Left hindlimb (tissue), 1 donor: ENCODE results near the gene CDH4.

Source experiments
- DNase-seq: peaks from one replicate; pipeline ENCODE4 v3.0.0-alpha.2; 2018

CDH4 gene

GRCh38 chr20:61570646-61571195 lies 318.7 kb downstream of the CDH4 start:
- no peak for DNase-seq

DNA sequence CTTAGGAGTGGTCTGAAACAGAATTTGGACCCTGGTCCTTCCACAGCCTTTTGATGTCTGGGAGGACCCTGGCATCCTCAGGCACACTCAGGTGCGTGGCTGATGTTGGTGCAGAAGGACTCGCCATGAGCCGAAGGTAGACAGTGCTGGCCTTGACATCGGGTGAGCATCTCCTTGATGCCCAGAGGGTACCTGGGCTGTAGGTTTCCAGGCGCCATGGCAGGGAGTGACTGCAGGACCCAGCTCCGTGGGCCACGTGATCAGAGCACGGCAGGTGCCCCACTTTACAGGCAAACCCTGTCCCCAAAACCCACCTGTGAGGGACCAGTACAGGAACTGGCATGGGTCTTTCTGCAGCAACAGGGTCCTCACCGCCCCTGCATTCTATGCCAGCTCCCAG lies 319.2 kb downstream of the CDH4 start:
- DNase-seq, result no peak

GRCh38 chr20:61571916-61572711 lies 320.1 kb downstream of the CDH4 start:
- no peak for DNase-seq

DNA sequence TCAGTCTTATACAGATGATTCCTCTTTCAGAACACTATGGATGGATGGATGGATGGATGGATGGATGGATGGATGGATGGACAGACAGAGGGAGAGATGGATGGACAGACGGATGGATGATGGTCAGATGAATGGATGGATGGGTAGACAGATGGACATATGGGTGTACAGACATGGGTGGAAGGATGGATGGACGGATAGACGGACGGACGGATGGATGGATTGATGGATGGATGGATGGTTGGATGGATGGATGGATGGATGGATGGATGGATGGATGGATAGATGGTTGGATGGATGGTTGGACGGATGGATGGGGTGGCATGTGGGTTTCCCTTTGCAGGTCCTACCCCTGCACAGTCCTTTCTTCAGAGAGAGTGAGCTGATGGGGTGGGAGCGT lies 320.7 kb downstream of the CDH4 start:
- DNase-seq, result no peak

GRCh38 chr20:61573415-61574305 lies 321.6 kb downstream of the CDH4 start:
- DNase-seq, result no peak

DNA sequence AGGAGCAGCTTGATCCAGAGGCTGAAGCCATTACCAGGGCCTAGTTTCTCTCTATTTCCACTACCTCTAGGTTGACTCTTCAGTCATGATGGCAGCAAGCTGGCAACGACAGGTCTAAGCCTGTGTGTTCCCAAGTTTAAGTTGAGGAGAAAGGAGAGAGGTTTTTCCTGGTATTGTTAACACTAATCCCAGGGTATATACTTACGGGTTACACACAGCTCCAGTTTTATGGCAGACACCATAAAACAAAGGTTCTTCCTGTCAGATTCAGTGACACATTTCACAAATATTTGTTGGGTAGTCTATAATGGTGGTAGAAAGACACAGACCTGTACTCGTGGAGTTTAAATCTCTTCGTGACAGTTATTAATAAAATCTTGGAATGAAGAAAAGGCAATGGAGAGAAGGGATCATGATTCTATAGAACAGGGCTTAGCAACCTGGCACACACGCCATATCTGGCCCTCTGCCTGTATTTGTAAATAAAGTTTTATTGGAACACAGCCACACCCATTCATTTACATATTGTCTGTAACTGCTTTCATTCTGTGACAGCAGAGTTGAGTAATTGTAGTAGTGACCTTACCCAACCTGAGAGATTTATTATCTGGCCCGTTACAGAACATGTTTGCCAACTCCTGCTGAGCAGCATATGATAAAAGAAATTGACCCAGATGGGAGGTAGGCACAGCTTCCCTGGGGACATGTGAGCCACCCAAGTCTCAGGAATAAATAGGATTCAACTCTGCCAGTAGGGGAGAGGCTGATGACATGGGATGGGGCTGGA lies 323.3 kb downstream of the CDH4 start:
- no peak for DNase-seq

GRCh38 chr20:61576372-61576771 lies 324.3 kb downstream of the CDH4 start:
- no peak for DNase-seq

DNA sequence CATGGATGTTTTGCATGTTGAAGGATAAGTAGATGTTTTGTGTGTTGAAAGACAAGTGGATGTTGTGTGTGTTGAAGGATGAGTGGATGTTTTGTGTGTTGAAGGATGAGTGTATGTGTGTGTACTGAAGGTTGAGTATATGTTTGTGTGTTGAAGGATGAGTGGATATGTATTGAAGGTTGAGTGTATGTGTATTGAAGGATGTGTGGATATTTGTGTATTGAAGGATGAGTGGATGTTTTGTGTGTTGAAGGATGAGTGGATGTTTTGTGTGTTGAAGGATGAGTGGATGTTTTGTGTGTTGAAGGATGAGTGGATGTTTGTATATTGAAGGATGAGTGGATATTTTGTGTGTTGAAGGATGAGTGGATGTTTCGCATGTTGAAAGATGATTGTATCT lies 325.0 kb downstream of the CDH4 start:
- no peak for DNase-seq

- no peak for DNase-seq
Measured at GRCh38 chr20:61579908-61580307, 327.8 kb downstream of the CDH4 start.

GRCh38 chr20:61580958-61581824 lies 329.1 kb downstream of the CDH4 start:
- no peak for DNase-seq

DNA sequence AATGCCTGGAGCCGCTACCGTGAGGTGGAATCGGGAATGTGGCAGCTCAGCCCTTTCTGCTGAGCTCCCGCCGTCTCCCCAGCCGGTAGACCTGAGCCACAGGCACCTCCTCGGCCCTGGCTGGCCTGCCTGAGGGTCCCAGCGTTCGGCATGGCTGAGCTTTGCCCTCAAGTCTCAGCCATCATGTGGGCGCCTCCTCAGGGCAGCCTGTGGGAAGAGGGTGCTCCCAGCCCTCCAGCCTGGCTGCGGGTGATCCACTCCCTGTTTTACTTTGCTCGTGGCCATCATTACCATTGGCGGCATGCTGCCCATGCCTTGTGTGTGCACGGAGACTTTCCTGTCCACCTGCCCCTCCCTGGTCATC lies 329.7 kb downstream of the CDH4 start:
- DNase-seq, result no peak

DNA sequence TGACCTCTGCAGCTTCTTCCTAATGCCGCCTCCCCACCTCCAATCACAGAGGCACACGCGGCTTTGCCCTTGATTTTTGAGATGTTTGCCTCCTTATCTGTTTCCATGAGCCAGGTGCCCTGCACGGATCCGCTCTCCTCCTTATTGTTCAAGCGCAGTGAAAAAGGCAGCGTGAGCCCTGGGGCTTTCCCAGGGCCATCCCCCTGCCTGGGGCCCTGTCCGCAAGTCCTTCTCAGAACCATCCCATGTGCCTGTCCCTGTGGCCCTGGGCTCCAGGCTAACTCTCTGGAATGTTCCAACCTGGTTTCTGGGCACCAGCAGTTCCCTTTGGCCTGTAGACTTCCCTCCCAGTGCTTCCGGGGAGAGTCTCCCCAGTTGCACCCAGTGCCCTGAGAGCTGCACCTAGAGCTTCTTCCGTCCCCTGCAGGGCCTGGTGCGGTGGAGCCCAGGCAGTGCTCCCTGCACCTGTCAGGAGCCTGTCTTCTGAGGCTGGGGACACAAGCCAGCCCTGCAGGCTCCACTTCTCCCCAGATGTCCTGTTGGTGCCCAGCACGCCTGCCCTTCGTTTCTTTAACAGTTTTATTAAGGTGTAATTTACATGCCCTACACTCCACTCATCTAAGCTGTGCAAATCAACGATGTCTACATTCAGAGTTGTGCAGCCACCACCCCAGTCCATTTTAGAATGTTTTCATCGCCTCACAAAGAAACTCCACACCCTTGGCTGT lies 330.3 kb downstream of the CDH4 start:
- DNase-seq, result no peak

- no peak for DNase-seq
Measured at GRCh38 chr20:61583356-61583755, 331.3 kb downstream of the CDH4 start.

- DNase-seq, result no peak
Measured at GRCh38 chr20:61584851-61585250, 332.8 kb downstream of the CDH4 start.

GRCh38 chr20:61585764-61586163 lies 333.7 kb downstream of the CDH4 start:
- DNase-seq, result no peak

- DNase-seq, result no peak
Measured at GRCh38 chr20:61587036-61587435, 335.0 kb downstream of the CDH4 start.

DNA sequence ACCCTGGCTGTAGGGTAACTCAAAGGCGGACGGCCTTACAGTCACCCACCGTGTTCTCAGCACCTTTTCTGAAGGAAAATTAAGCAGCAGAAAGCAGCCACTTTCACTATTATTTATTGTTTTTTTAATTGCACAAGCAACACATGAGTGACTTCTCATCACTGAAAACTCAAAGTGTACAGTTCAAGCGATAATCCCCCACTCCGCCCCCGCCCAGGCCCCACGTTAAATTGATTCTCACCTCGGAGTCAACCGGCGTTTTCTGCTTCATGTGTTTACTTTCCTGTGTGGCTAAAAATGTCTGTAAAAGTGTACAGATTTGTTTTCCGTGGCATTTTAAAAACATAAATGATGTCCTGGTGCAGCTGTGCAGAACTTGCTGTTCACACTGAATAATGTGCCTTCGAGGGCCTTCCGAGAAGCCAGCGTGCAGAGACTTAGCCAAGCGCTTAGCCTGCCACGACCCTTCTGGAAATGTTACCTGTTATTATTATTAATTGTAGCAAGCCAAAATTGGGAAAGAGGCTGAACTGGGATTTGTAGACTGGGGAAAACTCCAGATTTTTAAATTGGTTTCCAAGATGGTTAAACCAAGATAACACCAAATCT lies 335.7 kb downstream of the CDH4 start:
- no peak for DNase-seq

DNA sequence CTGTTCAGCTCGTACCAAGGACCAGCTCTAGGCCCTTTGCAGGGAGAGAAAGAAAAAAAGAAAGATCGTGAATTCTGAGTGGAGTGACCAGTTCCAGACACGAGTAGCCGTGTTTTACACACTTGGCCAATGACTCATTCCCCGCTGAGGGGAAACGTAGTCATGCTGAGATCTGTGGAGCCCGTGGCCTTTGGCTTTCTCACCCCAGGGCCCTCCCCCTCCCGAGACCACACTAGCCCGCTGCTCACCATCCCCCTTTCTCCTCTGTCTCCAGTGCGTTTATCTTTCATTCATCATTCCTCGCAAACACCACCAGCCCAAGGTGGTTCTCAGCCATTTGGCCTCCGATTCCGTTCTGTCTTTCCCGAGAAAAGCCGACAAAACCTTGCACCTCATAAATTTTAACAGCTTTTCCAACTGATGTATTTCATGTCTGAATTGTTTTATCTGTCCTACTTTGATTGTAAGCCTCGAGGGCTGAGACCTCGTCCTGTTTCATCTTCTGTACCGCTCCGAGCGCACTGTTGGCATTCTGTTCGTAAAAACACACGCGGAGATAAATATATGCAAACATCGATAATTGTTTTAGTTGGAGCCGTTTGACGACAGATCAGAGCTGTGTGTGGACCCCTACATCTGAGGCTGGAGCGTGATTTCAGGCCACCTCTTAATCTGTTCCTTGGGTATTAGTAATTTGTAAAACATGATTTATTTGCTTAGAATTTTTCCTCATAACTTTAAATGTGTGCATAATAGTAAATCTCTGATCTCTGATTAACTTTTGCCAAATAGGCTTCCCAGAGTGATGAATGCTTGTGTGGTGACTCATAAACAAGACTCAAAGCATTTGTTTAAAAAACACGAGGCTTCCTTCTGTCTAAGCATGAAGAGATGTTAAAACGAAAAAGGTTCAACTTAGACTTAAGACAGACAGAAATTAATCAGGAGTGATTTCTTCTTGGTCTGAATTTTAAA lies 336.6 kb downstream of the CDH4 start:
- no peak for DNase-seq

- no peak for DNase-seq
Measured at GRCh38 chr20:61590236-61590635, 338.2 kb downstream of the CDH4 start.

GRCh38 chr20:61593516-61593915 lies 341.5 kb downstream of the CDH4 start:
- no peak for DNase-seq
